ENCODE data around the gene METTL9.

DNA sequence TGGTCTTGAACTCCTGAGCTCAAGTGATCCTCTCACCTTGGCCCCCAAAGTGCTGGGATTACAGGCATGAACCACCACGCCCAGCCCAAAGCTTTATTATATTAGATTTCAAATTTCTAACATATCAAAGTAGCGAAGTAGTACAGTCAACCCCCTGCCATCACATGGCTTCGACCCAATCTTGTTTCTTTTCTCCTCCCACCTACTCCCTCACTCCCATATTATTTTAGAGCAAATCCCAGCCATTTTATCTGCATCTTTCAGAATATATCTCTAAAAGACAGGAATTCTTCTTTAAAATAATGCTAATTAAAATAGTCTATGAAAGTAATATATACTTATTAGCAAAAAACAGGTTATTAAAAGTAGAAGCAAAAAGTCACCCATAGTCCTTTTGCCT lies 52.1 kb downstream of the METTL9 start:
- TF ChIP-seq, protein P1, sequence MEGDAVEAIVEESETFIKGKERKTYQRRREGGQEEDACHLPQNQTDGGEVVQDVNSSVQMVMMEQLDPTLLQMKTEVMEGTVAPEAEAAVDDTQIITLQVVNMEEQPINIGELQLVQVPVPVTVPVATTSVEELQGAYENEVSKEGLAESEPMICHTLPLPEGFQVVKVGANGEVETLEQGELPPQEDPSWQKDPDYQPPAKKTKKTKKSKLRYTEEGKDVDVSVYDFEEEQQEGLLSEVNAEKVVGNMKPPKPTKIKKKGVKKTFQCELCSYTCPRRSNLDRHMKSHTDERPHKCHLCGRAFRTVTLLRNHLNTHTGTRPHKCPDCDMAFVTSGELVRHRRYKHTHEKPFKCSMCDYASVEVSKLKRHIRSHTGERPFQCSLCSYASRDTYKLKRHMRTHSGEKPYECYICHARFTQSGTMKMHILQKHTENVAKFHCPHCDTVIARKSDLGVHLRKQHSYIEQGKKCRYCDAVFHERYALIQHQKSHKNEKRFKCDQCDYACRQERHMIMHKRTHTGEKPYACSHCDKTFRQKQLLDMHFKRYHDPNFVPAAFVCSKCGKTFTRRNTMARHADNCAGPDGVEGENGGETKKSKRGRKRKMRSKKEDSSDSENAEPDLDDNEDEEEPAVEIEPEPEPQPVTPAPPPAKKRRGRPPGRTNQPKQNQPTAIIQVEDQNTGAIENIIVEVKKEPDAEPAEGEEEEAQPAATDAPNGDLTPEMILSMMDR (IDR thresholded peaks at IDR 0.05): no peak
- no peak for TF ChIP-seq POLR2A (IDR thresholded peaks at IDR 0.05)
